ENCODE data around the gene PLXNA4. TPM values are rescaled to one million over a fixed set of nuclear protein-coding genes. Genes with fewer than 3 reads are reported as not detected.
"Not testable (repeated sequence)": the region's sequence is repeated elsewhere in the genome, so short reads cannot be mapped to it uniquely, and the experiment has no call there.

Gene PLXNA4
- total RNA-seq, 1 experiment from 2014 or later, result not detected

- DNase-seq (ENCODE audit: low spot score), result not testable (repeated sequence)
Measured at GRCh38 chr7:132390049-132390448, 186.2 kb downstream of the PLXNA4 start.

GRCh38 chr7:132388688-132389087 is 187.6 kb downstream of the PLXNA4 start:
- DNase-seq (ENCODE audit: low spot score), result no peak

- no peak for DNase-seq (ENCODE audit: low spot score)
Measured at GRCh38 chr7:132387596-132387995, 188.7 kb downstream of the PLXNA4 start.

- no peak for DNase-seq (ENCODE audit: low spot score)
Measured at GRCh38 chr7:132386201-132386681, 190.0 kb downstream of the PLXNA4 start.

- DNase-seq (ENCODE audit: low spot score), result no peak
Measured at GRCh38 chr7:132383962-132384361, 192.3 kb downstream of the PLXNA4 start.

- no peak for DNase-seq (ENCODE audit: low spot score)
Measured at GRCh38 chr7:132381742-132382472, 194.4 kb downstream of the PLXNA4 start.

- DNase-seq (ENCODE audit: low spot score), result no peak
Measured at GRCh38 chr7:132380059-132380458, 196.2 kb downstream of the PLXNA4 start.

- DNase-seq (ENCODE audit: low spot score), result no peak
Measured at GRCh38 chr7:132379292-132379691, 197.0 kb downstream of the PLXNA4 start.

GRCh38 chr7:132377703-132378584 is 198.3 kb downstream of the PLXNA4 start:
- DNase-seq (ENCODE audit: low spot score), result no peak

GRCh38 chr7:132377015-132377414 is 199.3 kb downstream of the PLXNA4 start:
- DNase-seq (ENCODE audit: low spot score), result no peak

GRCh38 chr7:132376361-132377013 is 199.8 kb downstream of the PLXNA4 start:
- no peak for DNase-seq (ENCODE audit: low spot score)

- no peak for DNase-seq (ENCODE audit: low spot score)
Measured at GRCh38 chr7:132373879-132374278, 202.4 kb downstream of the PLXNA4 start.

- DNase-seq (ENCODE audit: low spot score), result no peak
Measured at GRCh38 chr7:132373041-132373440, 203.2 kb downstream of the PLXNA4 start.

GRCh38 chr7:132371948-132372347 is 204.3 kb downstream of the PLXNA4 start:
- DNase-seq (ENCODE audit: low spot score), result no peak

- DNase-seq (ENCODE audit: low spot score), result no peak
Measured at GRCh38 chr7:132368246-132368900, 207.9 kb downstream of the PLXNA4 start.

GRCh38 chr7:132367795-132368194 is 208.5 kb downstream of the PLXNA4 start:
- no peak for DNase-seq (ENCODE audit: low spot score)

GRCh38 chr7:132367004-132367403 is 209.3 kb downstream of the PLXNA4 start:
- DNase-seq (ENCODE audit: low spot score), result no peak

- no peak for DNase-seq (ENCODE audit: low spot score)
Measured at GRCh38 chr7:132364226-132364625, 212.0 kb downstream of the PLXNA4 start.

GRCh38 chr7:132362059-132362458 is 214.2 kb downstream of the PLXNA4 start:
- no peak for DNase-seq (ENCODE audit: low spot score)

- no peak for DNase-seq (ENCODE audit: low spot score)
Measured at GRCh38 chr7:132361146-132361545, 215.1 kb downstream of the PLXNA4 start.

- DNase-seq (ENCODE audit: low spot score), result no peak
Measured at GRCh38 chr7:132359743-132360142, 216.5 kb downstream of the PLXNA4 start.

- no peak for DNase-seq (ENCODE audit: low spot score)
Measured at GRCh38 chr7:132355048-132355447, 221.2 kb downstream of the PLXNA4 start.
